Esophagus muscularis mucosa (tissue), 4 donors: ENCODE measurements around the gene VPS37C. TPM values are rescaled to one million over a fixed set of nuclear protein-coding genes. Genes with fewer than 3 reads are reported as not detected.
"Not testable (repeated sequence)": the region's sequence is repeated elsewhere in the genome, so short reads cannot be mapped to it uniquely, and the experiment has no call there.

Experiments used
- DNase-seq: peaks from one replicate; pipeline ENCODE4 v3.0.0-alpha.2; 2017; ENCODE audit errors: extremely low spot score
- H3K27ac ChIP-seq, 4 donors: fragments of 200-600 bp; sonication (generic); replicated peaks in 1 of 4; 1 replicate in 3 of 4; 2 replicates in 1 of 4; pipeline ENCODE4 v1.5.1; 2016 to 2019; ENCODE audit warnings: mild to moderate bottlenecking in 1 of 4
- H3K27me3 ChIP-seq, 4 donors: fragments of 200-600 bp; sonication (generic); one replicate each; pipeline versions ENCODE4 v1.5.1 to v1.6.0; 2016 to 2019
- H3K36me3 ChIP-seq, 4 donors: fragments of 200-600 bp; sonication (generic); one replicate each; pipeline ENCODE4 v1.5.1; 2016 to 2019
- H3K4me1 ChIP-seq, 4 donors: fragments of 200-600 bp; sonication (generic); one replicate each; pipeline ENCODE4 v1.5.1; 2016 to 2019
- H3K4me3 ChIP-seq, 4 donors: fragments of 200-600 bp; sonication (generic); 1 replicate in 2 of 4; 2 replicates in 2 of 4; pipeline ENCODE4 v1.5.1; 2016 to 2019; ENCODE audit warnings: mild to moderate bottlenecking in 4 of 4, moderate library complexity in 1 of 4
- H3K9me3 ChIP-seq, 4 donors: fragments of 200-600 bp; sonication (generic); 1 replicate in 3 of 4; 2 replicates in 1 of 4; pipeline ENCODE4 v1.5.1; 2016 to 2019
- EP300 ChIP-seq: sonication (generic); formaldehyde crosslinking; IDR thresholded peaks from one replicate; pipeline ENCODE4 v1.6.1; 2017; ENCODE audit warnings: antibody characterized with exemption
- POLR2A ChIP-seq: fragments of 450-650 bp; IDR thresholded peaks from one replicate; pipeline ENCODE4 v1.6.1; 2017; ENCODE audit warnings: antibody characterized with exemption, moderate library complexity, mild to moderate bottlenecking, low read depth
- POLR2AphosphoS5 ChIP-seq, 2 donors: sonication (generic); formaldehyde crosslinking; IDR thresholded peaks; one replicate each; pipeline ENCODE4 v1.6.1; 2017; ENCODE audit warnings: antibody characterized with exemption in 2 of 2
- WGBS: methylation state at CpG from one replicate; pipeline ENCODE4 v1.1.5; 2018; 5-methylcytosine and 5-hydroxymethylcytosine counted together
- intact Hi-C: fragments of 100-400 bp; cut with DNase I; formaldehyde crosslinking; loops from one replicate; pipeline ENCODE4 v1.15.1; 2023
- total RNA-seq, 4 donors: library from RNA; depleted of rRNA; stranded (reverse); fragments of >200 nt; gene quantifications; one replicate each; pipeline versions ENCODE4 v1.1.0 to v1.2.1, GENCODE V29; 2016
- TF ChIP-seq, protein P1 (sequence below), 3 experiments: fragments of 200-600 bp in 2 of 3; fragments of 450-650 bp in 1 of 3; sonication (generic) in 2 of 3; IDR thresholded peaks; one replicate each; pipeline ENCODE4 v1.5.1; 2017 to 2019; ENCODE audit warnings: antibody characterized with exemption in 3 of 3, mild to moderate bottlenecking in 2 of 3, moderate library complexity in 1 of 3

Gene VPS37C
- total RNA-seq, 4 donors from 2014 or later: 29.1 to 43.5 (median 38.1) TPM

DNA sequence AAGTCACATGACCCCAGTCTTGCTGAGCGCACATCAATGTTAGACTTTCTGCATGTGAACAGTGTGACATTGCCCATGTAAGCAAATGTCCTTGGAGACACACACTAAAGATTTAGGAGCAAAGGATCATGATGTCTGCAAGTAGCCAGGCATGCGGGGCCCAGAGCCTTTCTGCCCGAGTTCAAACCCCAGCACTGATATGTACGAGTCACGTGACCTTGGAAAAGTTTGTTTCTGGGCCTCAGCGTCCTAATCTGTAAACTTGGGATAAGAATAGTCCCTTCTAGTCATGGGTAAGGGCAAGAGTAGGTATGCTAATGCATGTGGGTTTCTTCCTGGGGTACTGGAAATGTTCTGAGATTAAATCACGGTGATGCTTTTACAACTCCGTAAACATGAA, 25.3 kb upstream of the VPS37C start:
- TF ChIP-seq POLR2A (no peak), EP300 (no peak), POLR2AphosphoS5 (IDR thresholded peaks at IDR 0.05) (no peak)
- TF ChIP-seq, protein P1, sequence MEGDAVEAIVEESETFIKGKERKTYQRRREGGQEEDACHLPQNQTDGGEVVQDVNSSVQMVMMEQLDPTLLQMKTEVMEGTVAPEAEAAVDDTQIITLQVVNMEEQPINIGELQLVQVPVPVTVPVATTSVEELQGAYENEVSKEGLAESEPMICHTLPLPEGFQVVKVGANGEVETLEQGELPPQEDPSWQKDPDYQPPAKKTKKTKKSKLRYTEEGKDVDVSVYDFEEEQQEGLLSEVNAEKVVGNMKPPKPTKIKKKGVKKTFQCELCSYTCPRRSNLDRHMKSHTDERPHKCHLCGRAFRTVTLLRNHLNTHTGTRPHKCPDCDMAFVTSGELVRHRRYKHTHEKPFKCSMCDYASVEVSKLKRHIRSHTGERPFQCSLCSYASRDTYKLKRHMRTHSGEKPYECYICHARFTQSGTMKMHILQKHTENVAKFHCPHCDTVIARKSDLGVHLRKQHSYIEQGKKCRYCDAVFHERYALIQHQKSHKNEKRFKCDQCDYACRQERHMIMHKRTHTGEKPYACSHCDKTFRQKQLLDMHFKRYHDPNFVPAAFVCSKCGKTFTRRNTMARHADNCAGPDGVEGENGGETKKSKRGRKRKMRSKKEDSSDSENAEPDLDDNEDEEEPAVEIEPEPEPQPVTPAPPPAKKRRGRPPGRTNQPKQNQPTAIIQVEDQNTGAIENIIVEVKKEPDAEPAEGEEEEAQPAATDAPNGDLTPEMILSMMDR (IDR thresholded peaks at IDR 0.05): no peak
- intact Hi-C loops: loop anchor here (2.0 to 5.0 kb wide), 3 partner anchors 56 to 354 kb away; no protein-coding TSS in a partner anchor
- no peak overlapping the region for H3K4me3 ChIP-seq
- no peak overlapping the region for H3K27ac ChIP-seq
- H3K9me3 ChIP-seq: no peaks in the 10 kb centered on the region
- H3K4me1 ChIP-seq: no peaks in the 10 kb centered on the region
- WGBS: 91% methylated on average over 8 of the region's 8 CpGs
- no peak for DNase-seq
- no peaks in the 10 kb centered on the region for H3K36me3 ChIP-seq
- peaks cover 0 to 20% (median 0%) of the 10 kb centered on the region in 4 donors for H3K27me3 ChIP-seq

DNA sequence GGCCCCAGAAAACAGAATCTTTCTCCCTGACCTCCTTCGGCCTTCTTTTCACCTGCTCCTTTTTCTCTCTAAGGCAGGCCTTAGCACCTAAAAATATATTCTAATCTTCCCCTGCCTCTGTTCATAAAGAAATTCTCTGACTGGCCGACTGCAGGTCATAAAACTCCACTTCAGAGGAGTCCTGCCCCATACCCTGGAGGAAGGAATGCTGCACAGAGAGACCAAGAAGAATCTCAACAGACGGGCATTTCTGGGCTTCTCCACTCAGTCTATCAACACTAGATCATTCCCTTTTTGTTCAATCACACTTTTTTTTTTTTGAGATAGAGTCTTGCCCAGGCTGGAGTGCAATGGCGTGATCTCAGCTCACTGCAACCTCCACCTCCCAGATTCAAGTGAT, 22.4 kb upstream of the VPS37C start:
- no peaks in the 10 kb centered on the region for H3K36me3 ChIP-seq
- TF ChIP-seq POLR2AphosphoS5 (IDR thresholded peaks at IDR 0.05) (no peak), EP300 (no peak), POLR2A (no peak)
- TF ChIP-seq, protein P1 (IDR thresholded peaks at IDR 0.05): no peak
- no peak overlapping the region for H3K27ac ChIP-seq
- no peaks in the 10 kb centered on the region for H3K4me1 ChIP-seq
- no peak overlapping the region for H3K4me3 ChIP-seq
- 84% methylated on average over 4 of the region's 4 CpGs for WGBS
- intact Hi-C loops: no loop called here
- no peaks in the 10 kb centered on the region for H3K9me3 ChIP-seq
- no peak for DNase-seq
- H3K27me3 ChIP-seq: no peaks in the 10 kb centered on the region

DNA sequence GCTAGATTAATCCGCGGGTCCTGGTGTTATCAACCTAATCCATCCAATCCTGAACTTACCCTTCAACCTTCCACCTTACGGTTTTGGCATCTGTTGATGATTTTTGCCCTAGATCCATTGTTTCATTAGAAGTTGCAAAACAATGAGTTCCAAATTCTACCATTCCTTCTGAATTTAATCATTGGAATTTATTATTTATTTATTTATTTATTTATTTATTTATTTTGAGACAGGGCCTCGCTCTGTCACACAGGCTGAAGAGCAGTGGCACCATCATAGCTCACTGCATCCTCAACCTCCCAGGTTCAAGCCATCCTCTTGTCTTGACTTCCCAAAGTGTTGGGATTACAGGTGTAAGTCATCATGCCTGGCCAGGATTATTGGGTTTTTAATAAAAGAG, 20.3 kb upstream of the VPS37C start:
- TF ChIP-seq POLR2A: no peak
- TF ChIP-seq, protein P1 (IDR thresholded peaks at IDR 0.05): no peak
- no peak for TF ChIP-seq POLR2AphosphoS5 (IDR thresholded peaks at IDR 0.05)
- intact Hi-C loops: no loop called here

DNA sequence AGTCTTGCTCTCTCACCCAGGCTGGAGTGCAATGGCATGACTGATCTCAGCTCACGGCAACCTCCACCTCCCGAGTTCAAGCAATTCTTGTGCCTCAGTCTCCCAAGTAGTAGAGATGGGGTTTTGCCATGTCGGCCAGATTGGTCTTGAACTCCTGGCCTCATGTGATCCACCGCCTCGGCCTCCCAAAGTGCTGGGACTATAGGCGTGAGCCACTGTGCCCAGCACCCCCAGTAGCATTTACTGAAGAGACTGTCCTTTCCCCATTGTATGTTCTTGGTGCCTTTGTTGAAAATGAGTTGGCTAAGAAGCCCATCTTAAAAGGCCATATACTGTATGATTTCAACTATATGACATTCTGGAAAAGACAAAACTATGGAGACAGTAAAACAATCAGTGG, 19.0 kb upstream of the VPS37C start:
- DNase-seq, intact Hi-C loops: not testable (repeated sequence)
- 96% methylated on average over 4 of the region's 6 CpGs for WGBS

More for the DNA sequence above, 20.3 kb upstream of the VPS37C start:
- WGBS: 93% methylated on average over 4 of the region's 4 CpGs
- Histone ChIP-seq H3K27me3 (no peaks in the 10 kb centered on the region), H3K27ac (no peak overlapping the region), H3K4me1 (no peaks in the 10 kb centered on the region), H3K9me3 (no peaks in the 10 kb centered on the region), H3K4me3 (no peak overlapping the region), H3K36me3 (no peaks in the 10 kb centered on the region)
- DNase-seq: no peak

DNA sequence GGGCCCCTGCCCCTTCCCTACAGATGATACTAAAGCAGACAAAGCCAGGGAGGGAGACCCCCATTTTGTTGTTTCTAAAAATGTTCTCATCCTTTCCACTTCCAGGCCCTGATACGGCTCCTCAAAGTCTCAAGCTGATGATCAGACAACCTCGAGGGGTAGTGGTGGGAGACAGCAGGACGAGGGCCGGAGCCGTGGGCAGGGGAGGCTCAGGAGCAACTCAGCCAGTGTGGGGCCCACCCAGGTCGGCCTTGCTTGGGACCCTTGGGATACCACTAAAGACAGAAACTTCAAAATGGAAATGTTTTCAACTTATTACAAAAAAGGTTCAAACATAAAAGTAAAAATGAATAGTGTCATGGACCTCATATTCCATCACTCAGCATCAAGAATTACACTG, 15.2 kb upstream of the VPS37C start:
- no peaks in the 10 kb centered on the region for H3K36me3 ChIP-seq
- no peaks in the 10 kb centered on the region for H3K4me1 ChIP-seq
- H3K9me3 ChIP-seq: peaks cover 0 to 5% (median 0%) of the 10 kb centered on the region in 4 donors
- no peak for DNase-seq
- intact Hi-C loops: no loop called here
- TF ChIP-seq, protein P1 (IDR thresholded peaks at IDR 0.05): no peak
- TF ChIP-seq POLR2AphosphoS5 (IDR thresholded peaks at IDR 0.05): no peak
- no peak for TF ChIP-seq POLR2A
- no peak for TF ChIP-seq EP300
- peaks cover 0 to 5% (median 0%) of the 10 kb centered on the region in 4 donors for H3K27me3 ChIP-seq
- 53% methylated on average over 6 of the region's 6 CpGs for WGBS
- H3K27ac ChIP-seq: no peak overlapping the region
- no peak overlapping the region for H3K4me3 ChIP-seq

More for the DNA sequence above, 19.0 kb upstream of the VPS37C start:
- not testable (repeated sequence) for H3K4me1 ChIP-seq, H3K9me3 ChIP-seq, H3K4me3 ChIP-seq, H3K27ac ChIP-seq, H3K36me3 ChIP-seq, H3K27me3 ChIP-seq
